NCI-H2196 (cell line): ENCODE data around the gene CXCL16.

ENCODE experiments used
- DNase-seq: peaks from one replicate; lab custom pipeline; 2025; ENCODE audit not compliant: unreplicated experiment; lab: John Stamatoyannopoulos, UW

CXCL16 gene, protein sequence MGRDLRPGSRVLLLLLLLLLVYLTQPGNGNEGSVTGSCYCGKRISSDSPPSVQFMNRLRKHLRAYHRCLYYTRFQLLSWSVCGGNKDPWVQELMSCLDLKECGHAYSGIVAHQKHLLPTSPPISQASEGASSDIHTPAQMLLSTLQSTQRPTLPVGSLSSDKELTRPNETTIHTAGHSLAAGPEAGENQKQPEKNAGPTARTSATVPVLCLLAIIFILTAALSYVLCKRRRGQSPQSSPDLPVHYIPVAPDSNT

DNA sequence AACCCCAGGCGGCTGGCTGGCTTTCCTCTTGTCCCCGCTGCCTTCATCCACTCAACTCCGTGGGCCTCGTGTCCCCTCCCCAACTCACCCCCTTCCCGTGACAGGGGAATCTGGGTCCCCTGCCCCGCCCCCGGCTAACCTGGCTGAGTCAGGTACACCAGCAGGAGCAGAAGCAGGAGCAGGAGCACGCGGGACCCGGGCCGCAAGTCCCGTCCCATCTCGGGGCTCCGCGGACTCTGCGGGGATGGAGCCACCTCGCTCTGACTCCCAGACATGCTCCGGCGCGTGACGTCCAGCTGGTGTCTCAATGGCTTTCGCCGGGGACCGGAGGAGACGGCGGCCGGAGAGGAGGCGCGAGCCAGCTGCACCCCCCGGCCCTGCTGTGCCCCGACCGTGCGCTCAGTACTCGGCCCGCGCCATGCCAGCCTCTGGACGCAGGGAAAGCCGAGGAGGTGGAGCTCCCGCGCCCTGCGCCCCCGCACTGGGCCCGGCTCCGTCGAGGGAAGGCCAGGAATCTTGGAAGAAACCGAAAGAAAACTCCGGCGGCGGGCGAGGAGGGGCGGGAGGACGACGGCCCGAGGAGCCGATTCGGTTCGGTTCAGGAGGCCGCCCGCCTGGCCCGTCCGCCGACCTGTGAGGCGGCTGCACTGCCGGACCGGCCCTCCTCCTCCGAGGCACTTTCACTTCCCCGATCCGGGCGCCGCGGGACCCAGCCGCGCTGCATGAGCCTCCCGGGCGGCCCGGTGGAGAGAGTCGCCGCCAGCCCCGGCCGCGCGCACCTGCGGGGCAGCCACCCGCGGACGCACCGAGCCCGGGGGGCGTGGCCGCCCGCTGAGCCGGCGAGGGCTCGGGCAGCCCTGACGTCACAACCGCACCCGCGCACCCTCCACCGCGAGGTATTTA is at the start of gene CXCL16, which contains the start of gene ZMYND15:
TSS of gene CXCL16 (minus strand) at position 807 of the 903 bp plus-strand sequence. CDS start at position 218, 589 bp downstream.
TSS of gene ZMYND15 (plus strand) at position 712 of the 903 bp plus-strand sequence. CDS start 716 bp downstream, outside the sequence.
- peak; percentile 19 for DNase-seq

DNA sequence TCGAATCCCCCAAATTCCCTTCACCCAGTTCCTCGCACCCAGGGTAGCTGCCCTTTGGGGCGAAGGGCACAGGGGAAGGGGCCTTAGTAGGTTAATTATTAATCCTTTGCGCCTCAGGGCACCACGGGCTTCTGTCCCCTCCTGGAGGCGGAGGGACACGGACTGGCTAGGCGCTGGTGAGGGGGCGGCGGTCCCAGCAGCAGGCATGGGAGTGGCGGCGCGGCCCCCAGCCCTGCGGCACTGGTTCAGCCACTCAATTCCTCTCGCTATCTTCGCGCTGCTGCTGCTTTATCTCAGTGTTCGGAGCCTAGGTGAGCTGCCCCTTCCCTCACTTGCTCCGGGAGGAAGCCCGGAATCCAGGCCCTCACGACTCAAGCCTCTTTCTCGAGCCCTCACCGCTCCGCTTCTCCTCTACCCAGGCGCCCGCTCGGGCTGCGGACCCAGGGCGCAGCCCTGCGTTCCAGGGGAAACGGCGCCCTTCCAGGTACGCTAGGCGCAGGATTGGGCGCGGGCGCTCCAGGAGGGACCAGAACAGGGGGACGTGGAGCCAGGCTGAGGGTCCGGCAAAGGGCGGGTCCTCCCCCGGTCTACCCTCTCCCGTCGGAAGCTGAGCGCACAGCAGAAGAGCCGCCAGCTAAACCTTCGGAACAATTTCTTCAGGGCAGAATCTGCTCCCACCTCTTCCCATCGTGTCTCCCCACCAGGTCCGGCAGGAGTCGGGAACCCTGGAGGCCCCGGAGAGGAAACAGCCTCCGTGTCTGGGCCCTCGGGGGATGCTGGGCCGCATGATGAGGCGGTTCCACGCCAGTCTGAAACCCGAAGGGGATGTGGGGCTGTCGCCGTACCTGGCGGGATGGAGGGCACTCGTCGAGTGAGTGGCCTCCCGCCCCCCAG is 49.3 kb upstream of the CXCL16 start, which contains the start of gene GLTPD2:
TSS of gene GLTPD2 (plus strand) at position 158 of the 894 bp plus-strand sequence. CDS start at position 206, 48 bp downstream.
- no peak for DNase-seq

DNA sequence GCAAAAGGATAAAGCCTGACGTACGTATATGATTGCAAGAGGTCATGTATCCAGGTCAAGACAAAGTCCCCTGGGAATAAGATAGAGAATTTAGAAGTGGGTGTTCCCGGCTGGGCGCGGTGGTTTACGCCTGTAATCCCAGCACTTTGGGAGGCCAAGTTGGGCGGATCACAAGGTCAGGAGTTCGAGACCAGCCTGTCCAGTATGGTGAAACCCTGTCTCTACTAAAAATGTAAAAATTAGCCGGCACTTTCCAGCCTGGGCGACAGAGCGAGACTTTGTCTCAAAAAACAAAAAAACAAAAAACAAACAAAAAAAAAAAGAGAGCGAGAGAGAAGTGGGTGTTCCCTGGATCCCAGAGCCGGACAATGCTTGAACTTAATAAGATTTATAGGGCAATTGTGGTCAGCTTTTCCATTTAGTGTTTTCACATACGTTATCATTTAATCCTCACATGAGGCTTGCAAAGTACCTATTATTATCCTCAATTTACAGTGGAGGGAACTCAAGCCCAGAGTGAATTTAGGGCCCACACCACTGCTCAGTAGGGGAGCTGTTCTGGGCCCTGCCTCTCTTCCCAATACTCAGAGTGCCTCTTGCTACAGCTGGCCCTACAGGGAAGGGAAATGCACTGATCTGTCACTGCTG is 48.6 kb upstream of the CXCL16 start:
- DNase-seq = no peak

DNA sequence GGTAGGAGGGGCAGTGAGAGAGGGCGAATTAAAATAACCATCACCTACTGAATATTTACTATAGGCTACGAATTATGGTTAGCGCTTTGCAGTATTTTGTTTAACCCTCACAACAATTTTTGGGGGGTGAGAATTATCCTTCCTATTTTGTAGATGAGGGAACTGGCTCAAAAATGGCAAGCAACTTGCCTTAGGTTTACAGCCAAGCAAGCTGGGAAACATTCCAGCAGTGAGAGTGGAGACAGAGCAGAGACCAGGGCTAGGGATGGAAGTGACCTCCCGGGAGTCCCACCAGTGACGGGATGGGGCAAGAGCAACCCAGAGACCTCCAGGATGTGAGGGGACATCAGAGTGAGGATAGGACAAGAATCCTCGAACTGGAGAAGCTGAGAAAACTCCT is 46.8 kb upstream of the CXCL16 start:
- no peak for DNase-seq

DNA sequence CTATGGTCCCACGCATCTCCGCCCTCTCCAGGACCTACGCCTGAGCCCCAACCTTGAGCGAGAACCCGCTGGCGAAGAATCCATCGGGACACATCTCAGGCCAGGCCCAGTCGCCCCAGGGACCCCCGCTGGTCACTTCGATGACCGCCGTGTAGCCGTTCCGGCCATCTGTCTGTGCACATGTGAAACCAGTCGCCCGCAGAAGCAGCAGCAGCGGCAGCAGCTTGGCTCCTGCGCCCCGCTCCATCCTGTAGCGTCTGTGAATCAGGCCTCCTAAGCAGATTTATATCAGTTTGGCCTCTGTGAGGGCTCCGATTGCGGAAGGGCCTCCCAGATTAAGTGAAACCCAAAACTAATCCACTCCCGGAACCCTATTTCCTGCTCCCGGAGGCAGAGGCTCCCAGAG is 46.4 kb upstream of the CXCL16 start, which contains the start of gene VMO1:
TSS of gene VMO1 (minus strand) at position 259 of the 406 bp plus-strand sequence. CDS start at position 247, 12 bp downstream.
- no peak for DNase-seq

DNA sequence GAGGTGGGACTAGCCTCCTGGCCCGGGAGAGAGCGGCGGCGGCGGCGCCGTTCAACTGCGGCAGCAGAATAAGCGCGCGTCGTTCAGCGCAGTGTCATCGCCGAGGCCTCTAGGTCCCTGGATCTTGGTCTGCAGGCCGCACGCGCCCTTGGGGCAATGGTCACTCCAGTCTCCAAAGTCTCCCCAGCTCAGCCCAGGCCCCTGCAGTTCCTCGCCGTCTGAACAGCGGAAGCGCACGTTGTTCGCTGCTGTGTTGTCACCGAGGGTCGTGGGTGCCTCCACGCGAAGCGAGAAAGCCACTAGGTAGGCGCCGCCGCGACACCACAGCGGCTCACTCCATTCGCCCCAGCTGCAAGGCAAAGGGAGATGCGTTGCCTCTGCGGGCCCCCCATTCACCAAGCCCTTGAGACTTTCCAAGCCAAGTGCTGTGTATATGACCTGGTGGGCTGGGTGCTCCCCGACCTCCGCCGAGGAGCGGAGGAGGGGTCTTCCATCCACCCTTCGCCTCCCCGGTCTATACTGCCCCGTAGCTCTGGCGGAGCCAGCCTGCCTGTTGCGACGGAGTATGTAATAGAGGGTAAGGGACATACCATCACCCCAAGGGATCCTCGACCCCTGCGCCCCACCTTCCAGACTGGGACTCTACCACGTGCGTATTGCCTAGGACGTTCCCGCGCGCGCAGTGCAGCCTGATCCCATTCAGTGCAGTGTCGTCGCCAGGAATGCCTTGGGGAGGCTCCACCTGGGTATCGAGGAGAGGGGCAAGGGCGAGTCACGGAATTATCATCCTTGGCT is 45.8 kb upstream of the CXCL16 start:
- DNase-seq = peak; percentile 0

DNA sequence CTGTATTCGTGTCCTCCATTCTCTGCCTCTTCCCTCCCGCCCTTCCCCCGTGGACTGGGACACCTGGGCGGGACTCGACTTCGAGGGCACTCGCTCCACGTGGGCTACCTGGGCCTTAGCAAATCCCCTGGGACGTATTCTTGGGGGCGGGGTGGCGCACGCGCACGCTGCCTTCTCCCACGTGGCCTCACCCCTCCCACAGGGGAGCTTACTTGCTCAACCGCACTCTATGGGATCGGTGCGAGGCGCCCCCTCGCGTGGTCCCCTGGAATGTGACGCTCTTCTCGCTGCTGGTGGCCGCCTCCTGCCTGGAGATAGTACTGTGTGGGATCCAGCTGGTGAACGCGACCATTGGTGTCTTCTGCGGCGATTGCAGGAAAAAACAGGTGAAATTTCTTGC is 42.9 kb upstream of the CXCL16 start:
- DNase-seq = no peak

DNA sequence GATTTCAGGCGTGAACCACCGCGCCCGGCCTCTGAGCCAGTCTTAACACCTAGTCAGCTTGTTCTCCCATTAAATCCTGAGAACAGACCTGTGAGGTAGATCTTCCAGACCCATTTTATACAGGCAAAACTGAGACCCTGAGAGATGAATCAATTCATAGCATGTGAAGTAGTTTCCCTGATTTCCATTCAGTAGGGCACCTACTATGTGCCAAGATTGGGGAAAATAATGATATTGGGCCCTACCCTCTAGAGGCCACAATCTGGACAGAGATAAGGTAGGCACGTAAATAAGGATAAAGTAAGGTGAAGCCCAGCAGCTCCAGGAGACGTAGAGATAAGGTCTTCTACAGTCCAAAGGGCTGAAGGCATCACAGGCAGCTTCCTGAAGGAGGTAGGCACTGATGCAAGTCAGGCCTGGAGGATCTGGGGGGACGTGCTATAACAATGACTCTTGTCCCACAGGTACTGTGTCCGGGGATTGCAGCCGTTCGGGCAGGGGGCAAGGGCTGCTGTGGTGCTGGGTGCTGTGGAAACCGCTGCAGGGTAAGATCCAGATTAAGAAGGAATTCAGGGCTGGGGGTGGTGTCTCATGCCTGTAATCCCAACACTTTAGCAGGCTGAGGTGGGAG is 40.7 kb upstream of the CXCL16 start:
- no peak for DNase-seq

DNA sequence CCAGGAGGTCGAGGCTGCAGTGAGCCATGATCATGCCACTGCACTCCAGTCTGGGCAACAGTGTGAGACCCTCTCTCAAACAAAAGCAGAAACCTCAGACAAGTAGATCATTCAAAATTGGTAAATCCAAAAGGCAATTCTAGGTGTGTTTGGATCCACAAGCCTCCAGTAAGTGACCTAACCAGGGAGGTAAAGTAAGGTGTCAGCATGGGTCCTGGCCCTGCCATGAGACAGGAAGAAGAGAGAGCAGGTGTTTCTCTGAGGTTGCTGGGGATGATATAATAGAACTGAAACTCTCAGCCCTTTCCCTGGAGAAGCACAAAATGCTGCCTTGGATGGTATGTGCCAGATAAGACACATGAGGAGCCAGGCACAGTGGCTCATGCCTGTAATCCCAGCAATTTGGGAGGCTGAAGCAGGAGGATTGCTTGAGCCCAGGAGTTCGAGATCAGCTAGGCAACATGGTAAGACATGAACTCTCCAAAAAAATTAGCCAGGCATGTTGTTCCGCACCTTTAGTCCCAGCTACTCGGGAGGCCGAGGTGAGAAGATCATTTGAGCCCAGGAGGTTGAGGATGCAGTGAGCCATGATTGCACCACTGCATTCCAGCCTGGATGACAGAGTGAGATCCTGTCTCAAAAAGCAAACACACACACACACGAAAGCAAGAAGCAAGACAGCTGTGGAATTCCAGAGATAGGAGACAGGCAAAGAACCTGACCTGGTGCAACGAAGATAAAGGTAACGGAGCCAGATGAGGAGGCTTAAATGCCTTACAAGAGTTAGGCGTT is 38.4 kb upstream of the CXCL16 start:
- DNase-seq = peak; percentile 2

DNA sequence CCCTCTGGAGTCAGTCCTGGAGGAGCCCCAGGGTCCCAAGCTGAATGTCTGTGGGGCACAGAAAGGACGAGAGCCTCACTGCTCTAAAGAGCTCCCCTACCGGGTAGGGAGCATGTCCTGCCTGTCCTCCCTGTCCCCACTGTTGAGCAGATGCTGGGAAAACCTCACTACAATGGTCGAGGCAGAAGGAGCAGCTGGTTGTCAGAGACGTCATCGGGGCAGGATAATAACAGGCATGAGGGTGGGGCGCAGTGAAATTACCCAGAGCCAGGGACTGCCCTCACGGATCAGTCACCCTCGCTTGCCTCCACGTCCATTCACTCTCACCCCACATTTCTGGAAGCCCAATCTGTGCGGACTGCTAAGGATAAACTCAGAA is 32.5 kb upstream of the CXCL16 start:
- no peak for DNase-seq

DNA sequence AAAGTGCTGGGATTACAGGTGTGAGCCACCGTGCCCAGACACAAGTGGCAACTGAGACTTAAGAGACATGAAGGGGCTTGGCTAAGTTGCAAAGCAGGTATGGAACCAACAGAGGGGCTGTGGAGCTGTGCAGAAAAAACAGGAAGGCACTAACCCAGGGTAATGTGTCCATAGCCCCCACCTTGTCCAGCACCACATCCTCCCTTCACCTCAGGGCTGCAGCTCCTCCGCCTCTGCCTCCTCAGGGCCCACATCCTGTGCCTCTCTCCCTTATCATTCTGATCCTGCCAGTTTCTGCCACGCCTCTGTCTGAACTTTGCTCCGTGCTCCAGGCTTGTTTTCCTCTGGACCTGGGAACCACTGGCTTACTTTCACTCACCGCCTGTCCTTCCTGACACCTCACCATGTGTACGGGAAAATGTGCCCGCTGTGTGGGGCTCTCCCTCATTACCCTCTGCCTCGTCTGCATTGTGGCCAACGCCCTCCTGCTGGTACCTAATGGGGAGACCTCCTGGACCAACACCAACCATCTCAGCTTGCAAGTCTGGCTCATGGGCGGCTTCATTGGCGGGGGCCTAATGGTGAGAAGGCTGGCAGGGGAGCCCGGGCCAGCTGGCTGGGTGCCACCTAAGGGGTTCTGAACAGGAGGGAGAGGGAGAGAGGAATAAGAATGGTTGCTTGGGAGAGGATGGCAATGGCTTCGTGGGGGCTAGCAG is 31.9 kb upstream of the CXCL16 start, which contains the start of gene TM4SF5:
TSS of gene TM4SF5 (plus strand) at position 368 of the 716 bp plus-strand sequence. CDS start at position 405, 37 bp downstream.
- DNase-seq = no peak

DNA sequence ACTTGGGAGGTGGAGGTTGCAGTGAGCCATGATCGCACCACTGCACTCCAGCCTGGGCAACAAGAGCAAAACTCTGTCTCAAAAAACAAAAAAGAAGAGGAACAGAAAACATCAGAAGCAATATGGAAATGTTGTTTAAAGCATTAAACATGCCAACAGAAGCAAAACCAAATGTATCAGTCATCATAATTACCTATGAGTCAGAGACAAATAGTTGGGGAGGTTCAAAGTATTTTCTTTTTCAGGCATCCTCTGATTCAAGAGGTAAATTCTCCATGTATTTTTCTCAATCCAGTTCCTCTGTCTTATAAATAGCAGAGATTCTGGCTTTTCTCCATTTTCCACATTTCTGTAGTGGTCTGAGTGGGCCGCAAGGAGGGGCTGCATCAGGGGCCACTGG is 29.9 kb upstream of the CXCL16 start:
- DNase-seq = no peak

DNA sequence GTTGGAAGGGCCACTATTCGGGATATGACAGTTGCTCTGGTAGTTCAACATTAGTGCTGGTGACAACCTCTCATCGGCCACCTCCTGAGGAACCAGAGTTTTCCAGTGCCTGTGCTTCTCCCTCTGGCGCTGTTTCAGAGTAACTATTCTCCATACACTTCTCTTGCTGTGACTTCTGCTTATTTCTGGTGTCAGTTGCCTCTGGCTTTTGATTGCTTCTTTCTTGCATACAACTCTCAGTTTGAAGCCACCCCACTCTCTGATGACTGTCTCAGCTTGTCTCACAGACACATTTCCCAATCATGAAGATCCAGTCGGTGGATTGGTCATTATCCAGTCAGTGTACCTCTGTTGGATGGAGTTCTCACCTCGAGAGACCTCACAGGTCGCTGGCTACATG is 28.6 kb upstream of the CXCL16 start:
- no peak for DNase-seq

DNA sequence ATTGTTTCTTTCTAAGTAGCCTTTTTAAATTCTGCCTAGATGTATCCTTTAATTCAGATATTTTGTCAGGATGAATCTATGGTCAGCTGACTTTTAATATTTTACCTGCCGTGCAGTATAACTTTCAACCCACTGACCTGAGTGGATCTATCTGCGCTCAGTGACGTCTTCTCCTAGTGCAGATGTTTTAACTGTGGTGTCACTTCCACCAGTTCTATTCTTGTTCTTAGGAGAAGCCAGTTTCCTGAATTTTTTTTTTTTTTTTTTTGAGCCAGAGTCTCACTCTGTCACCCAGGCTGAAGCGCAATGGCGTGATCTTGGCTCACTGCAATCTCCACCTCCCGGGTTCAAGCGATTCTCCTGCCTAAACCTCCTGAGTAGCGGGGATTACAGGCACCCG is 27.0 kb upstream of the CXCL16 start:
- no peak for DNase-seq

DNA sequence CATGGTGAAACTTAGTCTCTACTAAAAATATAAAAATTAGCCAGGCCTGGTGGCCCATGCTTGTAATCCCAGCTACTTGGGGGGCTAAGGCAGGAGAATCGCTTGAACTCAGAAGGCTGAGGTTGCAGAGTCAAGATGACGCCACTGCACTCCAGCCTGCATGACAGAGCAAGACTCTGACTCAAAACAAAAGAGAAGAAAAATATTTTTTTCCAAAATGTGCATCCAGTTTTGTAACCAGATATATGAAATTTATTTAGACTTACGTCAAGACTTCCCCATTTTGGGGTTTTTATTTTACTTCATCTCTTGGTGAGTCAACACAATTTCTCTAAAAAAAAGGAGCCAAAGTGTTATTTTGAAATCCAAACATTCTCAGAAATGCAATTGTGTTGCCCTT is 26.5 kb upstream of the CXCL16 start:
- no peak for DNase-seq

DNA sequence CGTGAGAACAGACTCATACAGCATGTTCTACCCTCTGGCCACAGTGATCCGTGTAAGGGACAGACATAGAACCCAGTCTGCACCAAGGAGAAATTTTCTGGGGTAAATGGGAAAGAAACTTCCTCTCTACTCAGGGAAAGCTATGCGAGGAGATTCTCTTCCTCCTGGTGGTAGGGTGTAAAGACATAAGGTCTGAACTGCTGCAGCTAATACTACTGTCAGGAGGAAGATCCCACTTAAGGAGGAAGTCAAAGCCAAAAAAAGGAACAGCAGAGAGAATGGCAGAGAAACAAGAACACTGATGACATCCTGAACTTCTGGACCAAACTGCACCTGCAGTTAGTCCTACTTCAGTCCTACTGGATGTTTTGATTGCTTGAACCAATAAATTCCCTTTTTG is 24.9 kb upstream of the CXCL16 start:
- DNase-seq = no peak

DNA sequence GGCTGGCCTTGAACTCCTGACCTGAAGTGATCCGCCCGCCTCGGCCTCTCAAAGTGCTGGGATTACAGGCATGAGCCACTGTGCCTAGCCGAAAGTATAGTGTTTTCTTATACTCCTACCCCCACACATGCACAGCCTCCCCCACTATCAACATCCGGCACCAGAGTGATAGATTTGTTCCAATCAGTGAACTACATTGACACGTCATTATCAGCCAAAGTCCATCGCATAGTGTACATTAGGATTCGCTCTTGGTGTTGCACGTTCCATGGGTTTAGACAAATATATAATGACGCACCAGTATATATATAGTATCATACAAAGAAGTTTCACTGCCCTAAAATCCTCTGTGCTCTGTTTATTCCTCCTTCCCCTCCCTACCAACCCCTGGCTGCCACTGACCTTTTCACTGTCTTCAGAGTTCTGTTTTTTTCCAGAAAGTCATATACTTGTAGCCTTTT is 20.1 kb upstream of the CXCL16 start:
- DNase-seq = no peak
